ENCODE results near the gene MRPL27. TPM values are rescaled to one million over a fixed set of nuclear protein-coding genes. Genes with fewer than 3 reads are reported as not detected.

MRPL27 gene
- total RNA-seq, 2 experiments from 2014 or later: 65.7 to 81.8 TPM

DNA sequence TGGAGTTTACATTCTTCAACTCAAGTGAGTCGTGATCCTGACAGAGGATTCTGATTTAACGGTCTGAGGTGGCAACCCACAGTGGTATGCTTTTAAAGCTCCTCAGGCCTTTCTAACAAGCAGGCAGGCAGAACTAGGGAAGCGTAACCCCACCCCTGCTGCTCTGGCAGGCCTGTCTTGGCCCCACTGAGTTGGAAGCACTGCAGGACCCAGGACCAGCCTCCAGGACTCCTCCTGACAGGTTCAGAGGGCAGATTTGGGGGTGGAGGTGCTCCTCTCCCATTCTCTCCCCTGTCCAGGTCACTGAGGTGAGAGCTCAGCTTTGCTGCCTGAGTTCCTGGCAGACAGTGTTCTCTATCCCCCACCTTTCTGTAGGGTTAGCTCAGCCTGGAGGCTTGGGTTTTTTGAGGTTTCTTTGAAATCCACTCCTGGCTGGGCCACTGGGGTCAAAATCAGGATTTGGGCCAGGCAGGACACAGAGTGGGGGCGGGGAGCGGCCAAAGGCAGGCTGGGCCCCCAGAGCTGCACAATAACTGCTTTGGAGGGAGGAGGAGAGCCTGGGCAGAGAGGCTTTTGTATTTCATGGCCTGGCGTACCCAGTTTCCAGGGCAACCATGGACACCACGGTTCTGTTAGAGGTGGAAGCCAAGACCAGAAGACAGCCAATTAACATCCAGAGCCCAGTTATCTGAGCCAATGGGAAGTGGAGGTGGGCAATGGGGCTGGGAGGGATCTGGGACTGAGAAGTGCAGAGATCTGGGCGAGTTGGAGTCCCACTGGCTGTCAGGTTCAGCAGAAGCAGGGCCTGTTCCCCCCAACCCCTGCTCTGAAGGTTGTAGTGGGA is 9.5 kb downstream of the MRPL27 start:
- H3K9me3 Mint-ChIP-seq (ENCODE audit: low read depth): no peaks in the 10 kb centered on the region
- peaks cover 8% of the 10 kb centered on the region for H3K36me3 Mint-ChIP-seq
- no peaks in the 10 kb centered on the region for H3K27me3 Mint-ChIP-seq
- H3K4me3 Mint-ChIP-seq: no peak overlapping the region
- DNase-seq (no peak), ATAC-seq (no peak)
- CTCF ChIA-PET: interaction anchor here (1.4 to 5.9 kb wide), 9 partner anchors 9 to 163 kb away, joined by 3 to 64 read pairs (median 8); partner anchors contain the start of genes COL1A1, EME1, LRRC59 and MRPL27
- H3K4me1 Mint-ChIP-seq: peaks cover 18% of the 10 kb centered on the region
- H3K27ac Mint-ChIP-seq: no peak overlapping the region

GRCh38 chr17:50362661-50363060 is 10.3 kb downstream of the MRPL27 start:
- Mint-ChIP-seq H3K36me3 (peaks cover 3% of the 10 kb centered on the region), H3K4me3 (no peak overlapping the region), H3K4me1 (peaks cover 18% of the 10 kb centered on the region), H3K27ac (peak overlapping the region; percentile 73), H3K27me3 (no peaks in the 10 kb centered on the region), H3K9me3 (ENCODE audit: low read depth) (no peaks in the 10 kb centered on the region)
- DNase-seq (no peak), ATAC-seq (no peak)
- CTCF ChIA-PET: interaction anchor here (0.7 to 5.9 kb wide), 22 partner anchors 9 to 162 kb away, joined by 3 to 64 read pairs (median 5); partner anchors contain the start of genes ACSF2, COL1A1, EME1 and LRRC59

DNA sequence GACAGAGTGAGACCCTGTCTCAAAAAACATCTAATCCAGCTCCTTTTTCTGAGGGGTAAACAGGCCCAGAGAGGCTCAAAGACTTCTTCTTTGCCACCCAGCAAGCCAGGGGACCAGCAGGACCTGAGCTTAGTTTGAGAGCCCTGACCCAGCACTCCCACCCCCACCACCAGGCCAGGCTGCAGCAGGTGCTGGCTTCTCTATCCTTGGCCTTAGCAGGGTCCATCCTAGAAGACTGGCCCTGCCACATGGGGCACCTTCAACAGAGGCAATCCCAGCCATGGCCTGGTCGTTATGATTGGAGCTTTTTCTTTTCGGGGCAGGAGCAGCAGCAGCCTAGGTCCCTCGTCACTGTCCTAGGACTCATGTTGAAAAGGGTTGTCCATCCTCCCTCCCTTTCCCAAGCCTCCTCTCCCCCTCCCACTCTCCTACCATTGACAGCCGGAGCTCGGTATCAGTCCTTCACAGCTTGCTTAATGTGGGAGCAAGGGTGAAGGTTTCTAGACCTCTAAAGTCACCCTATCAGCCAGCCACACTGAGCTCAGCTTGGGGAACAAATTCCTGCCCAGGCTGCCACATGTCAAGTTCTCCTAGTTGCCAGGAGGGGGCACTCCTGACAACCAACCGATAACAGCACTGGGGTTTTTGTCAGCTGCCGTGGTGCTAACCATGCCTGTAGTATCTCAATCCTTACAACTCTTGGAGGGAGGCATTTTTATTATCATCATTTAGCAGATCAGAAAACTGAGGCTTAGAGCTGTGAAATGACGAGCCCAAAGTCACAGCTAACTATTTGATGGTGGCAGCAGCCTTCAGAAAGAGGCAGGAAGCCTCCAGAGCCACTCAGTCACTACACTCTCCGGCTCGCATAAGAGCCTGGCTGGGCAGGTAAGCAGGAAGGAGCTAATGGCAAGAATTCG is 11.2 kb downstream of the MRPL27 start:
- Mint-ChIP-seq H3K27ac (peak overlapping the region; percentile 73), H3K36me3 (peaks cover 4% of the 10 kb centered on the region), H3K9me3 (ENCODE audit: low read depth) (no peaks in the 10 kb centered on the region), H3K27me3 (no peaks in the 10 kb centered on the region), H3K4me3 (no peak overlapping the region), H3K4me1 (peaks cover 18% of the 10 kb centered on the region)
- ATAC-seq (peak; percentile 82), DNase-seq (peak; percentile 77)
- CTCF ChIA-PET: interaction anchor here (0.6 to 5.9 kb wide), 28 partner anchors 10 to 161 kb away, joined by 3 to 64 read pairs (median 4); partner anchors contain the start of genes ACSF2, COL1A1, EME1 and LRRC59

DNA sequence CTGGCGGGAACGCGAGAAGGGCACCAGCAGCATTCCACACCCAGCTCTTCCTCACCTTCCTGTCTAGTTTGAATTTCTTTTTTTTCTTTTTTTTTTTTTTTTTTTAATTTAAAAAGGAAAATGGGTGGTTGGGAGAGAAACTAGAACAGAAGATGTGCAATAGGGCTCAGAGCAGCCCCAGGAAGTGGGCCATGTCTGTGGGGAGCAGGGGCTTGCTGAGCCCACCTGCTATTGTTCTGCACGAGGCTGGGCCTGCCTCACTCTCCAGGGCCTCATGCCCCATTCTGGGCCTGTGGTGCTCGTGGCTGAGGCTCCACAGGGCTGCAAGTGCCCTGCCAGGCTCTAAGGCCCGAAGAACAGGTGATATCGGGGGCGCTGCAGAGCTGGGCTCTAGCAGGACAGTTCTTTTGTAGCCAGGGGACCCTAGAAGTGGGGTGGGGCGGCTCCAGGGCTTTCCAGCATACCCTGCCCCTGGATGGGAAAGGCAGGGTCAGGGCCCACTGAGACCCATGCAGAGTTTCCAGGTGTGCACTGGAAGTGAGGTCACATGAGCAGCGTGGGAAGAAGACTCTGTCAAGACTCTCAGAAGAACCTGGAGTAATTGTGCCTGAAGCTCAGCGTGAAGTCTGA is 12.4 kb downstream of the MRPL27 start:
- CTCF ChIA-PET: interaction anchor here (0.7 to 5.9 kb wide), 9 partner anchors 9 to 267 kb away, joined by 3 to 64 read pairs (median 12); partner anchors contain the start of genes COL1A1, EME1, LRRC59 and MRPL27
- ATAC-seq (peak; percentile 30), DNase-seq (no peak)
- H3K36me3 Mint-ChIP-seq: peaks cover 8% of the 10 kb centered on the region
- H3K27ac Mint-ChIP-seq: peak overlapping the region; percentile 73
- peaks cover 18% of the 10 kb centered on the region for H3K4me1 Mint-ChIP-seq
- no peaks in the 10 kb centered on the region for H3K27me3 Mint-ChIP-seq
- no peaks in the 10 kb centered on the region for H3K9me3 Mint-ChIP-seq (ENCODE audit: low read depth)
- H3K4me3 Mint-ChIP-seq: no peak overlapping the region

GRCh38 chr17:50359998-50360461 is 13.0 kb downstream of the MRPL27 start:
- no peak for DNase-seq
- Mint-ChIP-seq H3K9me3 (ENCODE audit: low read depth) (no peaks in the 10 kb centered on the region), H3K36me3 (peaks cover 8% of the 10 kb centered on the region), H3K27me3 (no peaks in the 10 kb centered on the region), H3K27ac (peak overlapping the region; percentile 28), H3K4me1 (peaks cover 18% of the 10 kb centered on the region), H3K4me3 (no peak overlapping the region)
- ATAC-seq: no peak
- CTCF ChIA-PET: interaction anchor here (0.7 to 5.9 kb wide), 7 partner anchors 12 to 266 kb away, joined by 3 to 64 read pairs (median 4); partner anchors contain the start of genes COL1A1, EME1, LRRC59 and MRPL27

DNA sequence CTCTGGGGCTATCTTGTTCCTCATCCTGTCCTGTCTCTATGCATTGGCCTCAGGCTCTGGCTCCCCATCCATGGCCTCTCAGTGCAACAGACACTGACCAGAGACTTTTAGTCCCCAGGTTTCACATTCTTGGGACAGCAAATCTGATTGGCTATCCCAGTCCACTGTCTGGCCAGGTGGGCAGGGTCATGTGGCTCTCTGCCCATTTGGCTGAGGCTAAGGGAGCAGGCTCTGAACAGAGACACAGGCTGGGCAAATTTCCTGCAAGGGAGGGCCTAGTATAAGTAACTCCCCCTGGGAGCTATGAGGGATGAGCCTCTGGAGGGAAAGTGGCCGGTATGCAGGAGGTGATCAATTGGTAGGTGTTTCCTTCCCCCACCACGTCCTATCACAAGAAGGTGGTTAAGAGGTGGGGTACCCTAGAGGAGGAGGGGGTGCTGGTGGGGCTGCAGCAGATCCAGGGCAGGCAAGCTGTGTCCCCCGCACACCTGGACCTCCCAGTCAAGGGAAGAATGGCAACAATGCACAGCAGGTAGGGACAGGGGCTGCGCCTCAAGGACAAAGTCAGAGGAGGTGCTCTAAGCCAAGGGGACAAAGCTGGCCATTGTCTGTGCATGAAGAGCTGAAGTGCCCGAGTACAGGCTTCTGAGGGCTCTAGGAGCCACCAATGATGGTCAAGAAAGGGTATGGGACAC is 13.8 kb downstream of the MRPL27 start:
- peak overlapping the region; percentile 33 for H3K27ac Mint-ChIP-seq
- peaks cover 18% of the 10 kb centered on the region for H3K4me1 Mint-ChIP-seq
- no peaks in the 10 kb centered on the region for H3K9me3 Mint-ChIP-seq (ENCODE audit: low read depth)
- peak; percentile 36 for DNase-seq
- CTCF ChIA-PET: interaction anchor here (0.8 to 5.9 kb wide), 4 partner anchors 13 to 120 kb away, joined by 3 to 64 read pairs (median 6); partner anchors contain the start of genes EME1, LRRC59, MRPL27 and XYLT2
- no peak for ATAC-seq
- peaks cover 8% of the 10 kb centered on the region for H3K36me3 Mint-ChIP-seq
- H3K27me3 Mint-ChIP-seq: no peaks in the 10 kb centered on the region
- no peak overlapping the region for H3K4me3 Mint-ChIP-seq

- H3K36me3 Mint-ChIP-seq: peaks cover 8% of the 10 kb centered on the region
- peaks cover 18% of the 10 kb centered on the region for H3K4me1 Mint-ChIP-seq
- no peaks in the 10 kb centered on the region for H3K9me3 Mint-ChIP-seq (ENCODE audit: low read depth)
- H3K27ac Mint-ChIP-seq: no peak overlapping the region
- H3K4me3 Mint-ChIP-seq: no peak overlapping the region
- CTCF ChIA-PET: interaction anchor here (2.6 to 5.9 kb wide), 2 partner anchors 14 to 40 kb away, joined by 7 to 64 read pairs; partner anchors contain the start of genes EME1, LRRC59 and MRPL27
- peak; percentile 33 for DNase-seq
- no peaks in the 10 kb centered on the region for H3K27me3 Mint-ChIP-seq
- ATAC-seq: no peak
Observed at GRCh38 chr17:50358177-50358576, 14.8 kb downstream of the MRPL27 start.

- CTCF ChIA-PET: no interaction called here
- no peaks in the 10 kb centered on the region for H3K27me3 Mint-ChIP-seq
Observed at GRCh38 chr17:50356892-50357510, 16.0 kb downstream of the MRPL27 start.

GRCh38 chr17:50356418-50356817 is 16.6 kb downstream of the MRPL27 start:
- no peak overlapping the region for H3K4me3 Mint-ChIP-seq
- DNase-seq: peak; percentile 26
- no peaks in the 10 kb centered on the region for H3K9me3 Mint-ChIP-seq (ENCODE audit: low read depth)
- peaks cover 9% of the 10 kb centered on the region for H3K4me1 Mint-ChIP-seq
- peaks cover 8% of the 10 kb centered on the region for H3K36me3 Mint-ChIP-seq
- CTCF ChIA-PET: no interaction called here
- no peak for ATAC-seq
- H3K27me3 Mint-ChIP-seq: no peaks in the 10 kb centered on the region
- no peak overlapping the region for H3K27ac Mint-ChIP-seq

More at GRCh38 chr17:50356892-50357510, 16.0 kb downstream of the MRPL27 start:
- ATAC-seq (no peak), DNase-seq (peak; percentile 37)
- Mint-ChIP-seq H3K9me3 (ENCODE audit: low read depth) (no peaks in the 10 kb centered on the region), H3K36me3 (peaks cover 8% of the 10 kb centered on the region), H3K4me3 (no peak overlapping the region), H3K27ac (no peak overlapping the region), H3K4me1 (peaks cover 12% of the 10 kb centered on the region)

GRCh38 chr17:50355701-50356341 is 17.2 kb downstream of the MRPL27 start:
- Mint-ChIP-seq H3K4me3 (no peak overlapping the region), H3K4me1 (peaks cover 5% of the 10 kb centered on the region), H3K36me3 (peaks cover 8% of the 10 kb centered on the region), H3K9me3 (ENCODE audit: low read depth) (no peaks in the 10 kb centered on the region), H3K27me3 (no peaks in the 10 kb centered on the region), H3K27ac (no peak overlapping the region)
- ATAC-seq (no peak), DNase-seq (peak; percentile 42)
- CTCF ChIA-PET: no interaction called here

GRCh38 chr17:50355336-50355700 is 17.7 kb downstream of the MRPL27 start:
- peak; percentile 37 for DNase-seq
- CTCF ChIA-PET: no interaction called here
- Mint-ChIP-seq H3K27me3 (no peaks in the 10 kb centered on the region), H3K4me1 (peaks cover 2% of the 10 kb centered on the region), H3K4me3 (no peak overlapping the region), H3K9me3 (ENCODE audit: low read depth) (no peaks in the 10 kb centered on the region), H3K27ac (no peak overlapping the region), H3K36me3 (peaks cover 8% of the 10 kb centered on the region)
- no peak for ATAC-seq

Measured in activated CD8-positive, alpha-beta memory T cell treated with anti-CD3 and anti-CD28 coated beads, Interleukin-2, amount 10 ng/mL, durations not matched to agents 7 days and 5 days (primary cell).